ENCODE results near the gene DOCK8. TPM values are rescaled to one million over a fixed set of nuclear protein-coding genes. Genes with fewer than 3 reads are reported as not detected.

Gene DOCK8
- total and polyA plus RNA-seq, 2 experiments from 2014 or later = 0.94 to 1.2 TPM

GRCh38 chr9:456365-456764, 241.7 kb downstream of the DOCK8 start (continued):
- TF ChIP-seq, protein P1, sequence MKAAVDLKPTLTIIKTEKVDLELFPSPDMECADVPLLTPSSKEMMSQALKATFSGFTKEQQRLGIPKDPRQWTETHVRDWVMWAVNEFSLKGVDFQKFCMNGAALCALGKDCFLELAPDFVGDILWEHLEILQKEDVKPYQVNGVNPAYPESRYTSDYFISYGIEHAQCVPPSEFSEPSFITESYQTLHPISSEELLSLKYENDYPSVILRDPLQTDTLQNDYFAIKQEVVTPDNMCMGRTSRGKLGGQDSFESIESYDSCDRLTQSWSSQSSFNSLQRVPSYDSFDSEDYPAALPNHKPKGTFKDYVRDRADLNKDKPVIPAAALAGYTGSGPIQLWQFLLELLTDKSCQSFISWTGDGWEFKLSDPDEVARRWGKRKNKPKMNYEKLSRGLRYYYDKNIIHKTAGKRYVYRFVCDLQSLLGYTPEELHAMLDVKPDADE (IDR thresholded peaks at IDR 0.05) = no peak
- TF ChIP-seq, protein P2, sequence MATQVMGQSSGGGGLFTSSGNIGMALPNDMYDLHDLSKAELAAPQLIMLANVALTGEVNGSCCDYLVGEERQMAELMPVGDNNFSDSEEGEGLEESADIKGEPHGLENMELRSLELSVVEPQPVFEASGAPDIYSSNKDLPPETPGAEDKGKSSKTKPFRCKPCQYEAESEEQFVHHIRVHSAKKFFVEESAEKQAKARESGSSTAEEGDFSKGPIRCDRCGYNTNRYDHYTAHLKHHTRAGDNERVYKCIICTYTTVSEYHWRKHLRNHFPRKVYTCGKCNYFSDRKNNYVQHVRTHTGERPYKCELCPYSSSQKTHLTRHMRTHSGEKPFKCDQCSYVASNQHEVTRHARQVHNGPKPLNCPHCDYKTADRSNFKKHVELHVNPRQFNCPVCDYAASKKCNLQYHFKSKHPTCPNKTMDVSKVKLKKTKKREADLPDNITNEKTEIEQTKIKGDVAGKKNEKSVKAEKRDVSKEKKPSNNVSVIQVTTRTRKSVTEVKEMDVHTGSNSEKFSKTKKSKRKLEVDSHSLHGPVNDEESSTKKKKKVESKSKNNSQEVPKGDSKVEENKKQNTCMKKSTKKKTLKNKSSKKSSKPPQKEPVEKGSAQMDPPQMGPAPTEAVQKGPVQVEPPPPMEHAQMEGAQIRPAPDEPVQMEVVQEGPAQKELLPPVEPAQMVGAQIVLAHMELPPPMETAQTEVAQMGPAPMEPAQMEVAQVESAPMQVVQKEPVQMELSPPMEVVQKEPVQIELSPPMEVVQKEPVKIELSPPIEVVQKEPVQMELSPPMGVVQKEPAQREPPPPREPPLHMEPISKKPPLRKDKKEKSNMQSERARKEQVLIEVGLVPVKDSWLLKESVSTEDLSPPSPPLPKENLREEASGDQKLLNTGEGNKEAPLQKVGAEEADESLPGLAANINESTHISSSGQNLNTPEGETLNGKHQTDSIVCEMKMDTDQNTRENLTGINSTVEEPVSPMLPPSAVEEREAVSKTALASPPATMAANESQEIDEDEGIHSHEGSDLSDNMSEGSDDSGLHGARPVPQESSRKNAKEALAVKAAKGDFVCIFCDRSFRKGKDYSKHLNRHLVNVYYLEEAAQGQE (IDR thresholded peaks at IDR 0.05; ENCODE audit: unreplicated experiment) = no peak
- no peak for TF ChIP-seq EZH2phosphoT487 (IDR thresholded peaks at IDR 0.05; ENCODE audit: unreplicated experiment)

- no peak for ATAC-seq
Measured at GRCh38 chr9:458590-458989, 243.9 kb downstream of the DOCK8 start.

More at GRCh38 chr9:458590-458989, 243.9 kb downstream of the DOCK8 start:
- Histone ChIP-seq H3K36me3 (ENCODE audit: insufficient read depth) (no peaks in the 10 kb centered on the region), H3K4me2 (no peak overlapping the region), H3K79me2 (replicated peaks; ENCODE audit: insufficient read depth) (no peaks in the 10 kb centered on the region), H3K4me1 (ENCODE audit: insufficient read depth) (no peaks in the 10 kb centered on the region), H3K4me3 (no peak overlapping the region), H3K27me3 (ENCODE audit: insufficient read depth) (no peaks in the 10 kb centered on the region), H4K20me1 (replicated peaks; ENCODE audit: insufficient read depth) (no peaks in the 10 kb centered on the region), H3K27ac (ENCODE audit: low read depth) (no peak overlapping the region), H2AFZ (peak overlapping the region; percentile 25), H3K9me2 (ENCODE audit: insufficient read depth) (no peaks in the 10 kb centered on the region), H3F3A (replicated peaks; ENCODE audit: low read depth) (no peaks in the 10 kb centered on the region)
- DNase-seq (ENCODE audit: low spot score) = no peak
- no peak for TF ChIP-seq STAT1 (IDR thresholded peaks at IDR 0.05; ENCODE audit: unreplicated experiment)
- TF ChIP-seq ZNF114 (CRISPR knock-in tag; IDR thresholded peaks at IDR 0.05) = no peak
- TF ChIP-seq CREB1 (CRISPR knock-in tag; IDR thresholded peaks at IDR 0.05; ENCODE audit: low read depth) = no peak
- TF ChIP-seq EZH2 (IDR thresholded peaks at IDR 0.05; ENCODE audit: low read depth, unreplicated experiment) = no peak
- TF ChIP-seq, protein P3, sequence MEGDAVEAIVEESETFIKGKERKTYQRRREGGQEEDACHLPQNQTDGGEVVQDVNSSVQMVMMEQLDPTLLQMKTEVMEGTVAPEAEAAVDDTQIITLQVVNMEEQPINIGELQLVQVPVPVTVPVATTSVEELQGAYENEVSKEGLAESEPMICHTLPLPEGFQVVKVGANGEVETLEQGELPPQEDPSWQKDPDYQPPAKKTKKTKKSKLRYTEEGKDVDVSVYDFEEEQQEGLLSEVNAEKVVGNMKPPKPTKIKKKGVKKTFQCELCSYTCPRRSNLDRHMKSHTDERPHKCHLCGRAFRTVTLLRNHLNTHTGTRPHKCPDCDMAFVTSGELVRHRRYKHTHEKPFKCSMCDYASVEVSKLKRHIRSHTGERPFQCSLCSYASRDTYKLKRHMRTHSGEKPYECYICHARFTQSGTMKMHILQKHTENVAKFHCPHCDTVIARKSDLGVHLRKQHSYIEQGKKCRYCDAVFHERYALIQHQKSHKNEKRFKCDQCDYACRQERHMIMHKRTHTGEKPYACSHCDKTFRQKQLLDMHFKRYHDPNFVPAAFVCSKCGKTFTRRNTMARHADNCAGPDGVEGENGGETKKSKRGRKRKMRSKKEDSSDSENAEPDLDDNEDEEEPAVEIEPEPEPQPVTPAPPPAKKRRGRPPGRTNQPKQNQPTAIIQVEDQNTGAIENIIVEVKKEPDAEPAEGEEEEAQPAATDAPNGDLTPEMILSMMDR (conservative IDR thresholded peaks at IDR 0.05; ENCODE audit: low read depth in 2 of 2) = no peak
- no peak overlapping the region for H3K27ac Mint-ChIP-seq
- H3K4me1 Mint-ChIP-seq = peaks cover 4% of the 10 kb centered on the region; the same call in 2 of the 3 replicates
- H3K4me3 Mint-ChIP-seq = no peak overlapping the region
- no peaks in the 10 kb centered on the region for H3K27me3 Mint-ChIP-seq (ENCODE audit: insufficient read depth, low read depth, poor library complexity)
- no peaks in the 10 kb centered on the region for H3K9me3 Mint-ChIP-seq
- no peaks in the 10 kb centered on the region for H3K36me3 Mint-ChIP-seq (ENCODE audit: low read depth)

Data from GM23338 (cell line).